NCI-H1105 treated with DMSO at 0.1 percent for 48 hours (cell line): ENCODE results near the gene DNAL4.

Experiments
- DNase-seq: peaks from one replicate; lab custom pipeline; 2025; lab: John Stamatoyannopoulos, UW

DNAL4 gene

DNA sequence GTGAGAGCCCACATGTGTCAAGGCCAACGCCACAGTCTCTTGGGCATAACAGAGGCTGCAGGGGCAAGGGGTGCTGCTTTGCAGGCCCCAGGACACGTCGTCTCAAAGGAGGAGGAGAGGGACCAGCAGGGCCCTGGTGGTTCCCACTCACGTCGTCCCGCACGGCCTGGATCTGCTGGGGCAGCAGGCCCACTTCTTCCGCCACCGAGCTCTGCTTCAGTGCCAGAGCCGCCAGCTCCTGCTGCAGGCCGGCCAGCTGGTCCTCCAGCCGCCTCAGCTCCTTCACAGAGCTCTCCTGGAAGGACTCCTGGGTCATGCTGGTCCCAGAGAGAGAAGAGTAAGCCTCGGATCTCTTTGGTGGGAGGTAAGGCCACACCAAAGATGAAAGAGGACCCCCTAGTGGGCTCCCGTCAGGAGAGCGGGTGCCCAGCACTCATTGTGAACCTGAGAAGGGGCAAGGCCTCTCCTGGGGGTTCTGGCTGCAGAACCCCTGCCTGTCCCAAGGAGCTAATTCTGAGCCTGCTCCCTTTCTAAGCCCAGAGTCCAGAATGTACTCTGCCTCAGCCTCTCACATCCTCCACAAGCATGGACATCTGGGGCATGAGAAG lies 53.7 kb downstream of the DNAL4 start:
- no peak for DNase-seq

DNA sequence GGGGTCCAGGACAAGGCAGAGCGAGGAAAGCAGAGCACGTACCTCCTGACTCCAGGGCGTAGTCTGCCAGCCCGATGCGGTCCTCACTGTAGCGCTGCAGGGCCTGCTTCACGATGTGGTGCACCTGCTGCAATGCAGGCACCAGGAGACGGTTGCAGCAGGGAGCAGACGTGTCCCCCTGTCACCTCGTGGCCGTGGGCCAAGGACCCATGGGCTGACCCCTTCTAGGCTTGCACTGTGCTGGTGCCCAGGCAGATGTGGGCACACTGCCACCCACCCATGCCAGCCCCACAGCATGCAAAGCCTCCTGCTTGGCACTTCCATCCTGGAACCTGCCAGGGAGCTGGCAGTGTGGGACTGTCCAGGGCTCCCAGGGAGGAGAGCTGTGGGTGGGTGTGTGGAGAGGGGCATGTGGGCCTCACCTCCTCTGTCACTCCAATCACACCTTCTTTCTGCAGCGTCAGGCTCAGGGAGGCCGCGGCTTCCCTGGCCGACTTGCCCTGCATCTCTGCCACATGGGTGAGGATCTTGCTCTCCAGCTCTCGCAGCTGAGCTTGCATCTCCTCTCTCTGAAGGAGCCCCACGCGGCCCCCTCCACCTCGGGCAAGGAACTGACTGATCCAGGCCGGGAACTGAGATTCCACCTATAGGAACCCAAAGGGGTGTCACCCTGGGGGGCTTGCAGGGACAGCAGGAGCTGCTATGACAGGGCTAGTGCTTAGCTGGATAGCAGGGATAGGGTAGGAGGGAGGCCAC lies 54.5 kb downstream of the DNAL4 start:
- no peak for DNase-seq

- no peak for DNase-seq
Measured at GRCh38 chr22:38738475-38739070, 55.4 kb downstream of the DNAL4 start.

DNA sequence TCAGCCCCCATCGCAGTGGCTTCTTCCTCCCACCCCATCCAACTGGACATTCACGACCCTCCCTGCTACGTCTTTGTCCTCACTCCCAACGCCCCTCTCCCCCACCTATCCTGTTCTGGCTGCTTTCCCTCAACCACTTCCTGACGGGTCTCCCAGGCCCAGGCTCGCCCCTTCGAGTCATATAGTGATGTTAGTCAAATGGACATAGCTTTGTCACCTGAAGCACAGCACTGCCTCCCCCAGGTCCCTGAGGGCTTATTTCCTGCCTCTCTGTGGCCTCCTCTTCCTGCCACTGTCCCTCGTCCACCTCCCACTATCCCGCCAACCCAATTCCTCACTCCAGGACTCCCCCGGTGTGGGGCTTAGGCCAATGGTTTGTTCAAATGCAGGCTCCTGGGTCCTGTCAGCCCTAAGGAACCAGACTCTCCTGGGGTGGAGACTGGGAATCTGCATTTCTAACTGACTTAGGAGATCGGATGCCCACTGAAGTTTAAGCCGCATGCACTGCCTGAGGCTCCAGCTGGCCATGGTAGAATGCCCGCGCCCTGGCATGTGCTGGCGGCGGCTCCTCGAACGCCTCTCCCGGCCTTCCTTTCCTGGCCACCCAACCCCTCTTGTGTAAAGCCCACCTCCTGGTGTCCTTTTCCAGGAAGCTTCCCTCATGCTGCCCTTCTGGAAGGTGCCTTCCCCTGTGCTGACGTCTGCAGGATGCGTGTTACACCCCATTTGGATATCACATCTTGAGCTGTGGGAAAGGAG lies 56.5 kb downstream of the DNAL4 start:
- no peak for DNase-seq

- no peak for DNase-seq
Measured at GRCh38 chr22:38736257-38736570, 57.7 kb downstream of the DNAL4 start.

DNA sequence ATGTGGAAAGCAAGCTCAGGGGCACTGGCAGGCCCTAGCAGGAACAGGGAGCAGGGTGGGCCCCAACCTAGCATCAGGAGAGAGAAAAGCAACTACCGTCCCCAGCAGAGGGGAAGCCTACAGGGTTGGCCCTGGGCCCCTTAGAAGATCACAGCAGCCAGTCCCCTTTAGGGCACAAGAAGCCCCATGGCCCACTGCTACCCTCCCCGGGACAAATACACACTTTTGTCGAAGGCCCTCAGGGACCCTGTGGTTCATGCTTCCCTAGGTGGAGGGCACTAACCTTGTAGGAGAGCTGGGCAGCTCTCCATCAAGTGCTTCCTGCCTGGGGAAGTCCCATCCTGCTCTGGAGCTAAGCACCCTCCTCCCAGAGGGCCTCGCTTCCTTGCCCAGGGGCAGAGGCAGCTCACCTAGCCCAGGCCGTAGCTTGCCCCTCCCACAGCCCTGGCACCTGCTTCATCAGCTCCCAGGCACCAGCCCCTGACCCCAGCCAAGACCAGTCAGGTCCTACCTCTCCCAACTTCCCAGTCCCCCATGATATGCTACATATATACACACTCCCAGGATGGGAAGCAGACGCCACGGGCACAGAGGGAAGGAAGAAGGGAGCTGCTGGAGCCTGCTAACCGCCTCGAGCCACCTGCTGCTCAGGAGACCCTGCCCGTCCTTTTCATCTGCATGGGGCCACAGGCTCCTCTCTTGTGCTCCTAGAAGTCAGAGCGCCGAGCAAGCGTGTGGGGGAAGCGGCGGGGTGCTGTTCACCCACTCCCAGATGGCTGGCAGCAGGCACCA lies 58.3 kb downstream of the DNAL4 start:
- DNase-seq, result no peak

DNA sequence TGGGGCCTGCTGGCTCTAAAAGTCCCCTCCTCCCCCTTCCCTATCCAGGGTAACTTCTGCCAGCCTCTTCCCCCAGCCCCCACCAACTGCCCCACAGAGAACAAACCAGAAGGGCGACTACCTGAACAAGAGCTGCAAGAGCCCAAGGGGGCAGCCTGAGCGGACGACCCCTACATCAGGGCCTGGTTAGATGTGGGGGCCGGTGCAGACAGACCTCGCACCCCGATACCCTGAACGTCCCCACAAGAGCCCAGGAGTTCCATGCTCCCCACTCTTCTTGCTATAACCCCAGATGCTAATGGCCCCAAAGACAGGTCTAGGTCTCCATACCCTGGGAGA lies 58.8 kb downstream of the DNAL4 start:
- DNase-seq, result no peak

DNA sequence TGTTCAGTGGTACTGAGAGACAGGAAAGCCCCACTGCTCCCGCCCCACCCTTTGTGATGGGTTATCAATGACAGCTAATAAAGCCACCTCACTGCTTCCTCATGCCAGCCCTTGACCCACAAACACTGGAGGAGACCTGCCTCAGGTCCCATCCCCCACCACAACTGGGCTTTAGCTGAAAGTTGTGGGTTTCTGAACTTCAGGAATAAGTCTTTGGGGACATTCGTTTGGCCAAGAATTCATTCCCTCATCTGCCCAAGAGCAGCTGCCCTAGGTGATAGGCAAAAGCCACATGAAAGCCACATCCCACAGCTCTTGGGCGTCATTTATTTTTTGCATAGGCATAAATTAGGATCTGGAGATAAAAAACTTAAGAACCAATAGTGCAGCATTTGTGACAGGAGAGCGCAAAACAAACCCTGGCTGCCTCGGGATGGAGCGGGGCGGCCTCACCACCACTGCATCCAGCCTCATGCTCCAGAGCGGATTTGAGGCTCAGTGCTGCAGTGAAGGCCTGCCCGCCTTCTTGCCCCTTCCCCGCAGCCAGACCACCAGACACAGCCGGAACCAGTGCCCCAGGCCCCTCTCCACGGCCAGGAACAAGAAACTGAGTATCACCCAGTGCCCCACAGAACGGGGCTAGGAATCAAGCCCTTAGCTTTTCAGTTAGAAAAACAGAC lies 59.4 kb downstream of the DNAL4 start:
- DNase-seq, result no peak

DNA sequence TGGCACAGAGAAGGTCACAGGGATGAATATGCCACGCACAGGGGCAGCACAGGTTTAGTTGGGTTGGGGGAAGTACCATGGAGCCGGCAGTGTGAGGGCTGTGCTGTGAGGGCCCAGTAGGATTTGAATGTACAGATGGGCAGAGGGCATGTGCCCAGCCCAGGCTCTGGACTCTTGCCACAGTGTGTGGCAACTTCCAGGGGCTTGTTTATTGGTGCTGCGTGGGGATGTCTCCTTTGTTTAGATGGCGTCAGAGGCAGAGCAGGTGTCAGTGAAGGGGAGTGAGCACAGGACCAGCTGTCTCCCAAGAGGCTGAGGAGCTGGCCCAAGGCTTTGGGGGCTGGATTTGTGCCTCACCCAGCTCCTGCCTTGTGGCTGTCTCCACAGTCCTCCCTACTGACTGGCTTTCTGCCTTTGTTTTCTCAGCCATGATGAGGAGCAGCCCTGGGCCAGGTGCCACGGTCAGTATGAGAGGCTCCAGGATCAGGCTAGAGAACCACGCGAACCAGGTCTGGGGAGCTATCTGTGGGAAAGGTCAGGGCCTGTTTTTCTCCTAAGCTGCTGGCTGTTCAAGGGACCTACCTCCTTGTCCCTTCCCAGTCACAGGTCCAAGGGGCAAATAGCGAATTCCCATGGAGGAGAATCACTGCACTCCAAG lies 60.1 kb downstream of the DNAL4 start:
- peak; percentile 82 for DNase-seq

DNA sequence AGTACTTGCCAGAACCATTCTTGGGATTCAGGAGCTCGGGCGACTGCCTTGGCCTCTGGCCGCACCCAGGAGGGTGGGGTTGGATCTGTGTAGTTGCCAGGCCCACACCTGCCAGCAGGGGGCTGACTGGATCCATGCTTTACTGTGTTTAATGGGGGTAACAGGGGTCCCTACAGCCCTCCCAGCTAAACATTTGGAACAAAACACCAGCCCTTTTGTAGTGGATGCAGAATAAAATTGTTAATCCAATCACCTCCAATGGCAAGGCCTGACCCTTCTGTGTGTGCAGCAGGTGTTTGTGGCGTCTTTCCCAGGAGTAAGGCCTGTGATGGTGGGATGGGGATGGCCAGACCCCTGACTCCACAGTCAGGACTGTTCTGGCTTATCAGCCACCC lies 60.6 kb downstream of the DNAL4 start:
- peak; percentile 48 for DNase-seq

DNA sequence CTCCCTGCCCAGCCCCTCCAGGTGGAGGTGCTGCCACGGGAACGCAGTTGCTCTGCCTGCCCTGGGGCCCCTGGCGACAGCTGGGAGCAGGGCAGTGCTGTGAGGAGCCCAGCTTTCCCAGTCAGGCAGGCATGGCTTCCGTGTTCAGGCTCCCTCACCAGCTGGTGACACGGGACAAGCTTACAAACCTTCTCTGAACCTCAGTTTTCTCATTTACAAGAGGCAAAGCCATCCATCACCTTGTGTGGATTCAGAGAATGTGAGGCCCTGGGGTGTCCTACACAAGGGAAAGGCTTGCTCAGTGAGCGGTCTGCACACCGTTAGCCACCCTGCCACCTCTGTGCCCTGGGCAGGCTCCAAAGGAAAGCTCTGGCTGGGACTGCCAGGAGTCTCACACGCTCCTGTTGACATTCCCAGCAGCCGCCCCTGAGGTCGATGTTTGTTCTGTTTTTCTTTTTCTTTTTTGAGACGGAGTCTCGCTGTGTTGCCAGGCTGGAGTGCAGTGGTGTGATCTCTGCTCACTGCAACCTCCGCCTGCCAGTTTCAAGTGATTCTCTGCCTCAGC lies 61.6 kb downstream of the DNAL4 start:
- no peak for DNase-seq

DNA sequence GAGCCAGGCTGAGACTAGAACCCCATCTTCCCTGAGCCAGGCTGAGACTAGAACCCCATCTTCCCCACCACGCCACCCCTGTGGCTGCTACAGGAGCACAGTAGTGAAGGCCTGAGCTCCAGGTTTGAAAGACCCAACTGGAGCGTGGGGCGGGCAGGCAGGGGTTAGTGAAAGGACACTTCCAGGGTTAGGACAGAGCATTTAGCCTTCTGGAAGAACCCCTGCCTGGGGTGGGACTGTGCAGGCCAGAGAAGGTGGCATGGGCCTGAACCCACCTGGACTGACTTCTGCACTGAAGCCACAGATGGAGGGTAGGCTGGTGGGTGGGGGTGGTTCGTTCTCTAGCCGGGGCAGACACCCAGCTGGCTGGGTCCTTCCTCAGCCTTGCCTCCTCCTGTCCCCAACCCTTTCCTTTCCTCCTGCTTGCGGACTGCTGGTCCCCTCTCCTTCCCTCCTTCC lies 62.2 kb downstream of the DNAL4 start:
- no peak for DNase-seq

DNA sequence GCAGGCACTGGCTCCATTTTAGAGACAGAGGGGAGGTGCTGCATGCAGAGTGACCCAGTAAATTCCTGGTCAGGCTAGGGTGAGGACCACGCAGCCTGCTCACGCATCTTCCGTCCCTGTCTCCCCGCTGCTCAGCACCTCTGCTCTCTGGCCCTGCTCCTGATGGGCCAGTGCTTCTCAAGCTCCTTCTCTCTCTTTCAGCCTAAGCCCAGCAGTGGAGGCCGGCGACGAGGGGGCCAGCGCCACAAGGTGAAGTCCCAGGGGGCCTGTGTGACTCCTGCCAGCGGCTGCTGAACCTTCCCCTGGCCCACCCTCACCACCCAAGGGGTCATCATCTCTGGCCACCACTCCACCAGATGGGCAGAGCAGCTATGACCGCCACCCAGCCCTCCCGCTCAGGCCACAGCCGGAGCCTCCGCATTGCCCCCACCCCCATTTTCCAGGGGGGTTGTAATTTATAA lies 63.5 kb downstream of the DNAL4 start:
- no peak for DNase-seq

GRCh38 chr22:38729946-38730345 lies 64.0 kb downstream of the DNAL4 start:
- DNase-seq, result no peak

DNA sequence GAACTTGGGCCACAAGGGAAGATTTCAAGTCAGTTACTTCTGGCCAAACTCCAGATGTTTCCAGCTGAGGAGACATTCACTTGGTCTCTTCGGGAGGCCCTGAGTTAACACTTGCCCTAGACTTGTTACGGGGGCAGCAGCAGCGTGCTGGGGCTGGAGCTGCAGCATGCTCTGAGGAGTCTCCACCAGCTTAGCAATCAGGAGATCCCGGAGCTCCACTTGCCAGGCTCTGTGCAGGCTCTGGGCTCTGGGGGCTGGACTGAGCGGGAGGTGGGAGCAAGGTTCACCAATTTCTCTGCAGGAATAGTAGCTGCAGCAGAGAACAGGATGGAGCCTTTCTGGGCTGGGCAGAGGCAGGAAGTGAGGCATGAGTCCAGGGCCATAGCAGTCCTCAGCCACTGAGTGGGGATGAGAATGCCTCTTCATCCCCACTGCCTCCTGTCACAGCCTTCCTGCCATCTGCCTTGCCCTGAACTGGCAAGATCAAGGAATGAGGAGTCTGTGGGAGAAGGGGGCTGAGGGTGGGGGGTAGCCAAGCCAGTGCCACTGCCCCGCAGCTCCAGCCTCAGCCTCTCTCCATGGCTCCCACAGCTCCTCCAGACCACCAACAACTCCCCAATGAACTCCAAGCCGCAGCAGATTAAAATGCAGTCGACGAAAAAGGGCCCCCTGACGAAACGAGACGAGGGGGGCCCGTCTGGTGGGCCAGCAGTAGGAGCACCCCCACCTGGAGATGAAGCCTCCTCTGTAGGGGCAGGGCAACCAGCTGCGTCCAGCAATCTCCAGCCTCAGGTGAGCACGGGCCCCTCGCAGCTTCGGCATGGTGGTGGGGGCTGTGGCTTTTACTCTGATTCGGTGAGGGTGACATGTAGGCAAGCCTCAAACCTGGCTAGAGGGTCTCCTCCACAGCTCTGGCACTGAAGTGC lies 64.8 kb downstream of the DNAL4 start:
- no peak for DNase-seq
